HEK293 (cell line): ENCODE data around the gene PEX5L.

Source experiments
- CTCF ChIA-PET: fragments of 350-600 bp; formaldehyde crosslinking; extraction: SDS; loops from one replicate; lab custom pipeline; 2021; ENCODE audit warnings: antibody characterized with exemption; lab: Yijun Ruan, JAX
- POLR2A ChIA-PET: fragments of 300-600 bp; formaldehyde crosslinking; extraction: SDS; loops from one replicate; lab custom pipeline; 2020; ENCODE audit warnings: antibody characterized with exemption, inconsistent platforms; lab: Yijun Ruan, JAX
- H3K27ac ChIP-seq: fragments of 200-500 bp; sonication (Bioruptor generic); 2 replicates; pipeline ENCODE4 v1.5.1; 2014; ENCODE audit warnings: low read depth, low read length, control low read depth, inconsistent platforms; ENCODE audit errors: extremely low read depth
- H3K36me3 ChIP-seq, 2 experiments: fragments of 200-500 bp in 1 of 2; sonication (Bioruptor generic) in 1 of 2; 1 replicate in 1 of 2; 2 replicates in 1 of 2; pipeline ENCODE4 v1.5.1; 2014 to 2017; ENCODE audit warnings: inconsistent platforms in 2 of 2, low read length in 2 of 2; ENCODE audit not compliant: control insufficient read depth in 2 of 2, insufficient read depth in 1 of 2
- H3K4me1 ChIP-seq: fragments of 200-500 bp; sonication (Bioruptor generic); 2 replicates; pipeline ENCODE4 v1.5.1; 2014; ENCODE audit warnings: mild to moderate bottlenecking, low read length, inconsistent platforms; ENCODE audit not compliant: control insufficient read depth, insufficient read depth
- H3K4me3 ChIP-seq: 2 replicates; pipeline ENCODE4 v1.5.1; 2011; ENCODE audit warnings: low read depth, mild to moderate bottlenecking, control low read depth, low read length, moderate library complexity
- H3K9me3 ChIP-seq: fragments of 200-500 bp; sonication (Bioruptor generic); 2 replicates; pipeline ENCODE4 v1.5.1; 2014; ENCODE audit warnings: low read depth, low read length, inconsistent platforms; ENCODE audit not compliant: control insufficient read depth, insufficient read depth
- BCL6B ChIP-seq: fragments of 450-650 bp; formaldehyde crosslinking; IDR thresholded peaks from 2 replicates; pipeline ENCODE4 v1.5.1; 2017; ENCODE audit warnings: missing biosample characterization, missing genetic modification characterization
- EGR2 ChIP-seq: fragments of 450-650 bp; formaldehyde crosslinking; IDR thresholded peaks from 2 replicates; pipeline ENCODE4 v1.5.1; 2016; ENCODE audit warnings: low read depth, missing biosample characterization, missing genetic modification characterization
- HOXA7 ChIP-seq: sonication (generic); formaldehyde crosslinking; IDR thresholded peaks from 2 replicates; pipeline ENCODE4 v1.8.1; 2022; ENCODE audit warnings: missing genetic modification reagents, borderline replicate concordance
- KLF10 ChIP-seq: fragments of 450-650 bp; IDR thresholded peaks from 2 replicates; pipeline ENCODE4 v1.5.1; 2018; ENCODE audit warnings: missing biosample characterization, mild to moderate bottlenecking, missing genetic modification characterization
- SCRT1 ChIP-seq: fragments of 450-650 bp; formaldehyde crosslinking; IDR thresholded peaks from 2 replicates; pipeline ENCODE4 v1.5.1; 2016; ENCODE audit warnings: missing biosample characterization, missing genetic modification characterization, borderline replicate concordance
- SCRT2 ChIP-seq: fragments of 450-650 bp; formaldehyde crosslinking; IDR thresholded peaks from 2 replicates; pipeline ENCODE4 v1.5.1; 2016; ENCODE audit warnings: missing biosample characterization, missing genetic modification characterization
- ZNF16 ChIP-seq: fragments of 450-650 bp; formaldehyde crosslinking; IDR thresholded peaks from 2 replicates; pipeline ENCODE4 v1.5.1; 2016; ENCODE audit warnings: low read depth, missing biosample characterization, missing genetic modification characterization
- ZNF174 ChIP-seq: fragments of 450-650 bp; formaldehyde crosslinking; IDR thresholded peaks from 2 replicates; pipeline ENCODE4 v1.5.0; 2017; ENCODE audit warnings: missing biosample characterization, mild to moderate bottlenecking, missing genetic modification characterization
- ZNF221 ChIP-seq: fragments of 450-650 bp; formaldehyde crosslinking; IDR thresholded peaks from 2 replicates; pipeline ENCODE4 v1.5.1; 2017; ENCODE audit warnings: missing biosample characterization, missing genetic modification characterization, borderline replicate concordance
- ZNF248 ChIP-seq: fragments of 450-650 bp; formaldehyde crosslinking; IDR thresholded peaks from 2 replicates; pipeline ENCODE4 v1.5.1; 2017; ENCODE audit warnings: missing biosample characterization, missing genetic modification characterization
- ZNF274 ChIP-seq, 2 experiments: fragments of 200-500 bp in 1 of 2; fragments of 450-650 bp in 1 of 2; sonication (Bioruptor generic) in 1 of 2; formaldehyde crosslinking in 1 of 2; IDR thresholded peaks; 2 replicates each; pipeline versions ENCODE4 v1.5.1 to v1.6.1; 2014 to 2016; ENCODE audit warnings: borderline replicate concordance in 1 of 2, inconsistent platforms in 1 of 2, low read length in 1 of 2, missing biosample characterization in 1 of 2, missing genetic modification characterization in 1 of 2
- ZNF362 ChIP-seq: fragments of 450-650 bp; formaldehyde crosslinking; IDR thresholded peaks from 2 replicates; pipeline ENCODE4 v1.5.1; 2016; ENCODE audit warnings: missing biosample characterization, missing genetic modification characterization
- ZNF394 ChIP-seq: fragments of 450-650 bp; formaldehyde crosslinking; IDR thresholded peaks from 2 replicates; pipeline ENCODE4 v1.5.1; 2016; ENCODE audit warnings: missing biosample characterization, missing genetic modification characterization, mild to moderate bottlenecking, moderate library complexity, borderline replicate concordance
- ZNF426 ChIP-seq: fragments of 450-650 bp; formaldehyde crosslinking; IDR thresholded peaks from 2 replicates; pipeline ENCODE4 v1.5.1; 2017; ENCODE audit warnings: missing biosample characterization, missing genetic modification characterization, mild to moderate bottlenecking, inconsistent platforms, moderate library complexity
- ZSCAN23 ChIP-seq: fragments of 450-650 bp; formaldehyde crosslinking; IDR thresholded peaks from 2 replicates; pipeline ENCODE4 v1.5.1; 2016; ENCODE audit warnings: missing biosample characterization, missing genetic modification characterization
- ZSCAN5A ChIP-seq: fragments of 450-650 bp; formaldehyde crosslinking; IDR thresholded peaks from 2 replicates; pipeline ENCODE4 v1.5.1; 2016; ENCODE audit warnings: missing biosample characterization, missing genetic modification characterization
- TF ChIP-seq, protein P1 (sequence below): fragments of 450-650 bp; formaldehyde crosslinking; IDR thresholded peaks from 2 replicates; pipeline ENCODE4 v1.5.1; 2016; ENCODE audit warnings: missing biosample characterization, missing genetic modification characterization
- TF ChIP-seq, protein P2 (sequence below): fragments of 450-650 bp; formaldehyde crosslinking; IDR thresholded peaks from 2 replicates; pipeline ENCODE4 v1.5.1; 2017; ENCODE audit warnings: missing biosample characterization, missing genetic modification characterization
- TF ChIP-seq, protein P3 (sequence below): fragments of 450-650 bp; formaldehyde crosslinking; IDR thresholded peaks from 2 replicates; pipeline ENCODE4 v1.5.1; 2017; ENCODE audit warnings: missing biosample characterization, missing genetic modification characterization

PEX5L gene

DNA sequence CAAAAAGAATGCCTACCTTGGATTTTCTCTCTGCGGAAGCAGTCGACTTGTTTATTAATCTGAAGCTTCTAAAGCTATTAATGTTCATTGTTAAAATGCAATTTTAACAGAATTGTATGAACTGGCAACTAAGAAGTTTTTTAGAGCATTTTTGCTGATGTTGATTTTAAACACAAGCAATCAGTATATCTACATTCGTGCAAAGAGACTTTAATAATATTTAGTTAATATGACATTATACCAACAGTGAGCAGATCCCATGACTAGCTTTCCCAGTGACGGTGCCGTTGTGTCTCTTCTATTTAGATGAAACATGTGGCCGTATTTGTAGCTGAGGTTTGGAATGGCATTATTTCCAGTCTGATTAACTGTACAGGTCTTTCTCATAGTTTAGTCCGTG is 88.0 kb downstream of the PEX5L start:
- ChIA-PET POLR2A (no interaction called here), CTCF (no interaction called here)

DNA sequence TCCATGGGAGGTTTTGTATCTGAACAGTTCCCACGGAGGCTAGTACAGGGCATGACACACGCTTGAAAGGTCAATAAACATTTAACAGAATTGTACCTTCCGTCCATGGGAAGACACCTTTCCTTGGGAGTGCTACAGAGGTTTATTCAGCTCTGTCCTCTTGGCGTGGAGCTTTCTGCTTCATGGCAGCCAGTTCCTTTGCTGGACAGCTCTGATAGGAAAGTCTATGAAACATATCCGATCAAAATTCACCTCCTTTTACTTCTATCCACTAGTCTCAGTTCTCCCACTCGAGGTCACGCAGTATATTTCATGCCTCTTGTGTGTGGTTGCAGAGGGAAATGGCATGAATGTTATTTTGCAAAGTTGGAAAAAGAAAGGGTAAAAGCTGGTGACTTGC is 91.2 kb downstream of the PEX5L start:
- Histone ChIP-seq H3K36me3 (no peaks in the 10 kb centered on the region), H3K9me3 (no peaks in the 10 kb centered on the region), H3K4me3 (no peak overlapping the region)
- CTCF ChIA-PET, result interaction anchor here (1.1 kb wide), 1 partner anchor 17 kb away, joined by 3 read pairs; no protein-coding TSS in a partner anchor
- TF ChIP-seq HOXA7 (CRISPR knock-in tag) (no peak), EGR2 (no peak), ZNF221 (tag by site-specific recombination) (no peak), ZNF394 (tag by site-specific recombination) (no peak), ZSCAN23 (tag by site-specific recombination) (no peak), SCRT2 (tag by site-specific recombination) (no peak), ZNF248 (tag by site-specific recombination) (no peak), ZNF174 (tag by site-specific recombination) (no peak), KLF10 (no peak)
- TF ChIP-seq, all 188 proteins: peak for 0
- POLR2A ChIA-PET, result no interaction called here
- H3K27ac ChIP-seq, result no peak overlapping the region
- no peaks in the 10 kb centered on the region for H3K4me1 ChIP-seq

More for the DNA sequence above, 88.0 kb downstream of the PEX5L start:
- TF ChIP-seq, protein P1, sequence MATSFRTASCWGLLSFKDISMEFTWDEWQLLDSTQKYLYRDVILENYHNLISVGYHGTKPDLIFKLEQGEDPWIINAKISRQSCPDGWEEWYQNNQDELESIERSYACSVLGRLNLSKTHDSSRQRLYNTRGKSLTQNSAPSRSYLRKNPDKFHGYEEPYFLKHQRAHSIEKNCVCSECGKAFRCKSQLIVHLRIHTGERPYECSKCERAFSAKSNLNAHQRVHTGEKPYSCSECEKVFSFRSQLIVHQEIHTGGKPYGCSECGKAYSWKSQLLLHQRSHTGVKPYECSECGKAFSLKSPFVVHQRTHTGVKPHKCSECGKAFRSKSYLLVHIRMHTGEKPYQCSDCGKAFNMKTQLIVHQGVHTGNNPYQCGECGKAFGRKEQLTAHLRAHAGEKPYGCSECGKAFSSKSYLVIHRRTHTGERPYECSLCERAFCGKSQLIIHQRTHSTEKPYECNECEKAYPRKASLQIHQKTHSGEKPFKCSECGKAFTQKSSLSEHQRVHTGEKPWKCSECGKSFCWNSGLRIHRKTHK (tag by site-specific recombination), result no peak
- TF ChIP-seq SCRT1 (tag by site-specific recombination), result no peak
- no peak for TF ChIP-seq ZNF16 (tag by site-specific recombination)
- no peak for TF ChIP-seq HOXA7 (CRISPR knock-in tag)
- no peak for TF ChIP-seq ZNF362 (tag by site-specific recombination)
- TF ChIP-seq, protein P2, sequence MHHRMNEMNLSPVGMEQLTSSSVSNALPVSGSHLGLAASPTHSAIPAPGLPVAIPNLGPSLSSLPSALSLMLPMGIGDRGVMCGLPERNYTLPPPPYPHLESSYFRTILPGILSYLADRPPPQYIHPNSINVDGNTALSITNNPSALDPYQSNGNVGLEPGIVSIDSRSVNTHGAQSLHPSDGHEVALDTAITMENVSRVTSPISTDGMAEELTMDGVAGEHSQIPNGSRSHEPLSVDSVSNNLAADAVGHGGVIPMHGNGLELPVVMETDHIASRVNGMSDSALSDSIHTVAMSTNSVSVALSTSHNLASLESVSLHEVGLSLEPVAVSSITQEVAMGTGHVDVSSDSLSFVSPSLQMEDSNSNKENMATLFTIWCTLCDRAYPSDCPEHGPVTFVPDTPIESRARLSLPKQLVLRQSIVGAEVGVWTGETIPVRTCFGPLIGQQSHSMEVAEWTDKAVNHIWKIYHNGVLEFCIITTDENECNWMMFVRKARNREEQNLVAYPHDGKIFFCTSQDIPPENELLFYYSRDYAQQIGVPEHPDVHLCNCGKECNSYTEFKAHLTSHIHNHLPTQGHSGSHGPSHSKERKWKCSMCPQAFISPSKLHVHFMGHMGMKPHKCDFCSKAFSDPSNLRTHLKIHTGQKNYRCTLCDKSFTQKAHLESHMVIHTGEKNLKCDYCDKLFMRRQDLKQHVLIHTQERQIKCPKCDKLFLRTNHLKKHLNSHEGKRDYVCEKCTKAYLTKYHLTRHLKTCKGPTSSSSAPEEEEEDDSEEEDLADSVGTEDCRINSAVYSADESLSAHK (tag by site-specific recombination), result no peak
- TF ChIP-seq ZSCAN5A, result no peak
- TF ChIP-seq BCL6B, result no peak
- no peak for TF ChIP-seq ZNF426
- TF ChIP-seq, protein P3, sequence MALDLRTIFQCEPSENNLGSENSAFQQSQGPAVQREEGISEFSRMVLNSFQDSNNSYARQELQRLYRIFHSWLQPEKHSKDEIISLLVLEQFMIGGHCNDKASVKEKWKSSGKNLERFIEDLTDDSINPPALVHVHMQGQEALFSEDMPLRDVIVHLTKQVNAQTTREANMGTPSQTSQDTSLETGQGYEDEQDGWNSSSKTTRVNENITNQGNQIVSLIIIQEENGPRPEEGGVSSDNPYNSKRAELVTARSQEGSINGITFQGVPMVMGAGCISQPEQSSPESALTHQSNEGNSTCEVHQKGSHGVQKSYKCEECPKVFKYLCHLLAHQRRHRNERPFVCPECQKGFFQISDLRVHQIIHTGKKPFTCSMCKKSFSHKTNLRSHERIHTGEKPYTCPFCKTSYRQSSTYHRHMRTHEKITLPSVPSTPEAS (tag by site-specific recombination), result no peak
- TF ChIP-seq ZNF274 (IDR thresholded peaks at IDR 0.05; ENCODE audit: low read length), result no peak
- no peak for TF ChIP-seq ZNF274 (tag by site-specific recombination; IDR thresholded peaks at IDR 0.05; ENCODE audit: borderline replicate concordance)
- TF ChIP-seq, all 188 proteins: peak for 0
- no peaks in the 10 kb centered on the region for H3K9me3 ChIP-seq
- no peaks in the 10 kb centered on the region for H3K36me3 ChIP-seq
- H3K4me1 ChIP-seq, result no peaks in the 10 kb centered on the region
- no peak overlapping the region for H3K4me3 ChIP-seq
- H3K27ac ChIP-seq, result no peak overlapping the region
